GM18498 (cell line): ENCODE results near the gene C16orf95.
"Not testable (repeated sequence)": the region's sequence is repeated elsewhere in the genome, so short reads cannot be mapped to it uniquely, and the experiment has no call there.

Experiments
- ATAC-seq: cut with Tn5 transposase; IDR thresholded peaks from one replicate; pipeline ENCODE4 v1.9.1; 2021; ENCODE audit warnings: mild to moderate bottlenecking, moderate library complexity; ENCODE audit not compliant: unreplicated experiment

C16orf95 gene

DNA sequence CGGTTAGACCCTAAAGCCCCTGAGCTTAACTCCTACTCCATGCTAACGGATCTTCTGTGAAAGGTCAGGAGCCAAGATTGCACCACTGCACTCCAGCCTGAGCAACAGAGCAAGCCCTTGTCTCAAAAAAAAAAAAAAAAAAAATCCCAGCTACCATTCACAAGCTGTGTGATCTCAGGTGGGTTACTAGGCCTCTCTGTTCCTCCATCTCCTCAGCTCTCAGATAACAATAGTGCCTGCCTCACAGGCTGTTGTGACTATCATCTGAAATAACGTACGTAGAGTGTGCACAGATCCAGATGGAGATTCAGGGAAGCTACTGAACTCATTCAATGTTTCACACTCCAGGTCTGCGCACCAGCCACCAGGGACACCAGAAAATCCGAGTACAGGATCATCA is 57.8 kb downstream of the C16orf95 start:
- no peak for ATAC-seq

DNA sequence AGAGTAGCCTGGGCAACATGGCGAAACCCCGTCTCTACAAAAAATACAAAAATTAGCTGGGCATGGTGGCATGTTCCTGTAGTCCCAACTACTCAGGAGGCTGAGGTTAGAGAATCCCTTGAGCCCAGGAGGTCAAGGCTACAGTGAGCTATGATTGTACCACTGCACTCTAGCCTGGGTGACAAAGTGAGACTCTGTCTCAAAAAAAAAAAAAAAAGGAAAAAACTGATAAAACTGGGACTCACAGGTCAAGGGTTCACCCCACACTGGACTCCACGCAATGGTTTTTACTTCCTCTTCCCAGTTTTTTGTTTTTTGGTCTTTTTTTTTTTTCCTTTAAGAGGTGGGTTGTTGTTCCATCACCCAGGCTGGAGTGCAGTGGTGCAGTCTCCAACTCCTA is 58.5 kb downstream of the C16orf95 start:
- ATAC-seq: not testable (repeated sequence)

DNA sequence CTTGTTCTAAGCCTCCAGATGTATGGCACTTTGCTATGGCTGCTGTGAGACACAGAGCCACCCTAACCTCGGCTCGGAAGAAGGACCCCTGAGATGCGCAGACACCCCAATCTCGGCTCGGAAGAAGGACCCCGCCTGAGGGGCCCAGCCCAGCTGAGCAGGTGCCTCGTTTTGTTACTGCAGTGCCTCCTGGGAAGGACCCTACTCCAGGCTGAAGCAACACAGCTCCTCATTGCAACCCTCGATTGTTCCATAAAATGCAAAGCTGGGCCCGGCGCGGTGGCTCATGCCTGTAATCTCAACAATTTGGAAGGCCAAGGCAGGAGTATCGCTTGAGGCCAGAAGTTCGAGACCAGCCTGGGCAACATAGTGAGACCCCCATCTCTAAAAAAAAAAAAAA is 61.3 kb downstream of the C16orf95 start:
- no peak for ATAC-seq

DNA sequence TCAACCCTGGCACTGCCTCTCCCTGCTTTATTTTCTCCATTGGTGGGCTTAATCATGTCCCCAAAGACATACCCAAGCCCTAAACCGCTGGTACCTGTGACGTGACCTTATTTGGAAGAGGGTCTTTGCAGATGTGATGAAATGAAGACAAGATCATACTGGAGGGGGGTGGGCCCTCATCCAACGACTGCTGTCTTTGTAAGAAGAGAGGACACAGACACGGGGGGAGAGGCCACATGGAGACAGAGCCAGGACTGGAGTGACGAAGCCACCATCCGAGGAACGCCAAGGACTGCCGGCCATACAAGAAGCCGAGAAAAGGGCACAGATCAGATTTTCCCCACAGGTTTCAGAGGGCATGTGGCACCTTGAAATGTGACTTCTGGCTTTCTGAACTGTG is 62.5 kb downstream of the C16orf95 start:
- ATAC-seq: no peak

DNA sequence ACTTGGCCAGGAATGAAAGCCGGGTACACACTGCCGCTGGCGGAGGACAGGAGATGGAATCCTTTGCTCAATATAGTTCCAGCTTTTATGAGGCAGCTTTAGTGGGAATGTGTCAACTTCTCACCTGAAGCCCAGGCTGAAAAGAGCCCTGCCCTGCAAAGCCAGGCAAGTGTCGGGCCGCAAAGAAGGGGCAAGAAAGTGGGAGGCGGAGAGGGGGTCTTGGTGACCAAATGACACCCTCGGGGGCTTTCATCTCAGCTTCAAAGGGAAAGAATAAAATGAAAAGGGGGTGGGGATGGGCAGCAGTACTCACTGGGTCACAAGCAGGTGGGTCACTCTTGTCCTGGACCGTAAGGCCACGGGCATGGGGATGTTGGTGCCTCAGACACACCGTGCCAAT is 62.9 kb downstream of the C16orf95 start:
- ATAC-seq: no peak

DNA sequence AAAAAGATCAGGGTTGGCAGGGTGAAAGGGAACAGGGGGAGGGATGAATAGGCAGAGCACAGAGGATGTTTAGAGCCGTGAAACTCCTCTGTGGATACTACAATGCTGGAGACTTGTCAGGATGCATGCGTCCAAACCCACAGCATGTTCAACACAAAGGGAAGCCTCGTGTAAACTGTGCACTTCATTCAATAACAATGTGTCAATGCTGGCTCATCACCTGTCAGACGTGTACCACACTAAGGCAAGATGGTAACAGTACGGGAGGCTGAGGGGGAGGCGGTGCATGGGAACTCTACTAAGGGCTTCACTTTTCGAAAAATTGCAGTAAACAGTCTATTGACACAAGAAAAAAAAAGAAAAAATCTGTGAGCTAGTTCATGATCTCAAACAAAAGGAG is 63.7 kb downstream of the C16orf95 start:
- no peak for ATAC-seq
